ENCODE measurements around the gene LIPC. TPM values are rescaled to one million over a fixed set of nuclear protein-coding genes. Genes with fewer than 3 reads are reported as not detected.

The LIPC gene
- total and polyA plus RNA-seq, 2 experiments from 2014 or later: 0.43 to 0.63 TPM

DNA sequence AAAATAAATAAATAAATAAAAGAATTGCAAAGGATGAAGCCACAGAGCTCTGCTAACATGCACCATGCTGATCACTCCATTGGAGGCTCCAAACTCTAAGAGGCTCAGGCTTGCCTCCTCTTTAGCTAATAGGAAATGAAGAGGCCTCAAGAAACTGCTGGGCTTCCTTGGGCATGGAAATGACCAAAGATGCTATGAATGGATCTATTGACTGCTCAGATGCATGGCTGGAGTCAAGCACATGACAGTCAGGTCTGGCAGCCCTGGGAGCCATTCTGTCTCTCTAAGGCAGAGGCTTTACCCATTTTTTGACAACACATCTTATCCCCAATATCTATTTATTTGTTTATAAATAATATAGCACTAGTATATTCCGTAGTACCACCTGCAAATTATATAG lies 5.3 kb upstream of the LIPC start:
- Histone ChIP-seq H3K27me3 (replicated peaks; ENCODE audit: insufficient read depth) (no peaks in the 10 kb centered on the region), H2AFZ (no peak overlapping the region), H3K9ac (no peak overlapping the region), H3F3A (ENCODE audit: insufficient read depth) (peaks cover 9% of the 10 kb centered on the region; the same call in 1 of the 2 replicates), H3K9me2 (ENCODE audit: insufficient read depth) (no peaks in the 10 kb centered on the region), H3K27ac (no peak overlapping the region), H3K4me2 (ENCODE audit: unreplicated experiment) (no peak overlapping the region), H3K4me1 (ENCODE audit: insufficient read depth) (peaks cover 11% of the 10 kb centered on the region), H3K79me2 (ENCODE audit: insufficient read depth) (no peaks in the 10 kb centered on the region), H3K4me3 (no peak overlapping the region), H3K36me3 (ENCODE audit: low read depth) (no peaks in the 10 kb centered on the region), H4K20me1 (ENCODE audit: insufficient read depth) (no peaks in the 10 kb centered on the region), H3K9me3 (ENCODE audit: low read depth) (no peaks in the 10 kb centered on the region)
- 92 to 93% methylated on average over 1 of the region's 1 CpG for WGBS, 2 experiments (ENCODE audit: low coverage in 1 of 2, low lambda C conversion rate in 2 of 2, missing lambda C conversion rate in 2 of 2)
- TF ChIP-seq EZH2 (IDR thresholded peaks at IDR 0.05; ENCODE audit: insufficient read depth, poor library complexity, severe bottlenecking) (no peak), EZH2phosphoT487 (IDR thresholded peaks at IDR 0.05; ENCODE audit: insufficient read depth, low read depth) (no peak)
- in situ Hi-C loops (cut with MboI): no loop called here
- no peak for DNase-seq

DNA sequence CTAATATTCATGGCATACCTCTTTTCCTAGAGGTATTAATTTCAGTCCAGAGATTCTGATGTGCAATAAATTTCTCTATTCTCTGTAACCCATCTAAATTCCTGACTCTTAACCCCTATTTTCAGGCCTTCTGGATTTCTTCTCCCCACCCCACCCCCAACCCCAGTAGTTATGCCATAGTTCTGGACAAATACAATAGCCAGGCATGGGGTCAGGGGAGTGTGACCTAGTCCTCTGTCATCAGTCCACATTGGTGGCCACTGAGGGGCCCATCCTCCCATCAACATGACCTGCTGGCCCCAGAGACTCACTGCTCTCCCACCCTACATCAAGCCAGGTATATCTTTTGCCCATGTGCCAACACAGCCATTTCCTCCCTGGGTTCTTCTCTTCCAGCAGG lies 3.8 kb upstream of the LIPC start:
- Histone ChIP-seq H3K4me2 (ENCODE audit: unreplicated experiment) (no peak overlapping the region), H3K9me3 (ENCODE audit: low read depth) (no peaks in the 10 kb centered on the region), H3K4me1 (ENCODE audit: insufficient read depth) (peaks cover 14% of the 10 kb centered on the region), H4K20me1 (ENCODE audit: insufficient read depth) (no peaks in the 10 kb centered on the region), H3K36me3 (ENCODE audit: low read depth) (no peaks in the 10 kb centered on the region), H3K9ac (no peak overlapping the region), H3K4me3 (no peak overlapping the region), H3K27me3 (replicated peaks; ENCODE audit: insufficient read depth) (no peaks in the 10 kb centered on the region), H3F3A (ENCODE audit: insufficient read depth) (peaks cover 9% of the 10 kb centered on the region; the same call in 1 of the 2 replicates), H3K9me2 (ENCODE audit: insufficient read depth) (no peaks in the 10 kb centered on the region), H3K27ac (no peak overlapping the region), H2AFZ (no peak overlapping the region), H3K79me2 (ENCODE audit: insufficient read depth) (no peaks in the 10 kb centered on the region)
- in situ Hi-C loops (cut with MboI): no loop called here
- TF ChIP-seq EZH2 (IDR thresholded peaks at IDR 0.05; ENCODE audit: insufficient read depth, poor library complexity, severe bottlenecking): no peak
- TF ChIP-seq EZH2phosphoT487 (IDR thresholded peaks at IDR 0.05; ENCODE audit: insufficient read depth, low read depth): no peak
- no peak for DNase-seq

DNA sequence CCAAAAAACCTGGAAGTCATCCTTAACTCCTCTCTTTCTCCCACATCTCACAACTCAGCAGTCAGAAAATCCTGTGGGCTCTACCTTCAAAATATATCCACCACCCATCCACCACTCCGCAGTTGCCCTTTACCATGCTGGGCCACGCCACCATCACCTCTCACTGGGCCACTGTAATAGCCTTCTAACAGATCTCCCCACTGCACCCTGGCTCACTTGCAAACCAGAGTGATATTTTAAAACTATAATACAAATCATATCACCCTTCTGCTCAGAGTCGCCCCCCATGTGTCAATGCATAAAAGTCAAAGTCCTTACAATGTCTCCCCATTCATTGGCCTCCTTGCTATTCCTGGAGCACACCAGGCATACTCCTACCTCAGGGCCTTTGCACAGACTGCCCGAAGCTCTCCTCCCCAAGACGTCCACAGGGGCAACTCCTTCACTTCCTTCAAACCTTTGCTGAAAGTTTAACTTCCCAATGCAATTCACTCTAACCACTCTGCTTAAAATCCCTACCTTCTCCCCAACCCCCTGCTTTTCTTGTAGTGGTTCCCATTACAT lies 1.5 kb upstream of the LIPC start:
- Histone ChIP-seq H3K9me3 (ENCODE audit: low read depth) (no peaks in the 10 kb centered on the region), H2AFZ (no peak overlapping the region), H3K79me2 (ENCODE audit: insufficient read depth) (no peaks in the 10 kb centered on the region), H3K4me1 (ENCODE audit: insufficient read depth) (peaks cover 3% of the 10 kb centered on the region; the same call in 1 of the 2 replicates), H3K36me3 (ENCODE audit: low read depth) (no peaks in the 10 kb centered on the region), H3K9ac (no peak overlapping the region), H3K9me2 (ENCODE audit: insufficient read depth) (no peaks in the 10 kb centered on the region), H3K27ac (no peak overlapping the region), H3K4me3 (no peak overlapping the region), H3K4me2 (ENCODE audit: unreplicated experiment) (no peak overlapping the region), H3K27me3 (replicated peaks; ENCODE audit: insufficient read depth) (no peaks in the 10 kb centered on the region), H4K20me1 (ENCODE audit: insufficient read depth) (no peaks in the 10 kb centered on the region), H3F3A (ENCODE audit: insufficient read depth) (peaks cover 4% of the 10 kb centered on the region; the same call in 1 of the 2 replicates)
- 92 to 96% methylated on average over 5 of the region's 5 CpGs for WGBS, 2 experiments (ENCODE audit: low coverage in 1 of 2, low lambda C conversion rate in 2 of 2, missing lambda C conversion rate in 2 of 2)
- DNase-seq: no peak
- TF ChIP-seq EZH2phosphoT487 (IDR thresholded peaks at IDR 0.05; ENCODE audit: insufficient read depth, low read depth) (no peak), EZH2 (IDR thresholded peaks at IDR 0.05; ENCODE audit: insufficient read depth, poor library complexity, severe bottlenecking) (no peak)
- in situ Hi-C loops (cut with MboI): no loop called here

DNA sequence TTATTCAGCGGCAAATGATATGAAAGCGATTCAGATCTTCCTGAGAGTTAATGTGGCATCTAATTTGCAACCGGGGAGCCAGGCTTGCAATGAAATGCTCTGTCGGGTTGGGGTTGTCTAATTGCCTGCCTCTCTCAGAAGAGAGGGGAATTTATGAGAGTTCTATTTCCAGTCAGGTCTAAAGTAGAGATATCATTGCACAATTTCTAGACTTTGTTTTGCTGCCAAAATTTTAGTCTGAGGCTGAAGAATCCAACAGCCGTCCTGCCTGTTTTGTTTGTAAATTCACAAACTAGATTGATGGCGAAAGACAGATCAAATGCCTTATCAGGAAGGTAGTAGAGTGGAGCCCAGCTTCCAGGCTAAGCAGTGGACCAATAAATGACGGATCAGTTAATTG lies 610 bp downstream of the LIPC start:
- Histone ChIP-seq H3K4me1 (ENCODE audit: insufficient read depth) (peaks cover 3% of the 10 kb centered on the region; the same call in 1 of the 2 replicates), H2AFZ (0 out of 2 replicates have a peak overlapping the region, but pooled peaks have one; percentile 12)

More for the DNA sequence above, 610 bp downstream of the LIPC start:
- H3K36me3 ChIP-seq (ENCODE audit: low read depth): no peaks in the 10 kb centered on the region
- no peak for TF ChIP-seq EZH2phosphoT487 (IDR thresholded peaks at IDR 0.05; ENCODE audit: insufficient read depth, low read depth)
- no peak for TF ChIP-seq EZH2 (IDR thresholded peaks at IDR 0.05; ENCODE audit: insufficient read depth, poor library complexity, severe bottlenecking)
- H3K9me2 ChIP-seq (ENCODE audit: insufficient read depth): no peaks in the 10 kb centered on the region
- peak; percentile 29 for DNase-seq
- H3F3A ChIP-seq (ENCODE audit: insufficient read depth): peaks cover 4% of the 10 kb centered on the region; the same call in 1 of the 2 replicates
- H3K79me2 ChIP-seq (ENCODE audit: insufficient read depth): no peaks in the 10 kb centered on the region
- H3K27ac ChIP-seq: no peak overlapping the region
- no peak overlapping the region for H3K4me3 ChIP-seq
- H3K9ac ChIP-seq: no peak overlapping the region
- 60 to 63% methylated on average over 7 of the region's 7 CpGs for WGBS, 2 experiments (ENCODE audit: low coverage in 1 of 2, low lambda C conversion rate in 2 of 2, missing lambda C conversion rate in 2 of 2)
- H3K27me3 ChIP-seq (replicated peaks; ENCODE audit: insufficient read depth): no peaks in the 10 kb centered on the region
- in situ Hi-C loops (cut with MboI): no loop called here
- H3K4me2 ChIP-seq (ENCODE audit: unreplicated experiment): no peak overlapping the region
- H4K20me1 ChIP-seq (ENCODE audit: insufficient read depth): no peaks in the 10 kb centered on the region
- no peaks in the 10 kb centered on the region for H3K9me3 ChIP-seq (ENCODE audit: low read depth)

Data from GM23248 (cell line).